ENCODE results near the gene CTRB1.

DNA sequence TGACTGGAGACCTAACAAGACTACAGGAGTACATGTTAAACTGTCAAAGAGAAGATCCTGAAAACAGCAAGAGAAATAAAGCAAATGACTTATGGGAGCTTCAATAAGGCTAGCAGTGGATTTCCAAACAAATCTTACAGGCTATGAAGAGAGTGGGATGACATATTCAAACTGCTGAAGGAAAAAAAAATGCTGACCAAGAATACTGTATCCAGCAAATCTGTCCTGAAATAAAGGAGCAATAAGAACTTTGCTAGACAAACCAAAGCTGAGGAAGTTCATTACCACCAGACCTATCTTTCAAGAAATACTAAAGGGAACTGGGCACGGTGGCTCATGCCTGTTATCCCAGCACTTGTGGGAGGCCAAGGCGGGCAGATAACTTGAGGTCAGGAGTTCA is 41.9 kb upstream of the CTRB1 start:
- TF ChIP-seq, protein P1, sequence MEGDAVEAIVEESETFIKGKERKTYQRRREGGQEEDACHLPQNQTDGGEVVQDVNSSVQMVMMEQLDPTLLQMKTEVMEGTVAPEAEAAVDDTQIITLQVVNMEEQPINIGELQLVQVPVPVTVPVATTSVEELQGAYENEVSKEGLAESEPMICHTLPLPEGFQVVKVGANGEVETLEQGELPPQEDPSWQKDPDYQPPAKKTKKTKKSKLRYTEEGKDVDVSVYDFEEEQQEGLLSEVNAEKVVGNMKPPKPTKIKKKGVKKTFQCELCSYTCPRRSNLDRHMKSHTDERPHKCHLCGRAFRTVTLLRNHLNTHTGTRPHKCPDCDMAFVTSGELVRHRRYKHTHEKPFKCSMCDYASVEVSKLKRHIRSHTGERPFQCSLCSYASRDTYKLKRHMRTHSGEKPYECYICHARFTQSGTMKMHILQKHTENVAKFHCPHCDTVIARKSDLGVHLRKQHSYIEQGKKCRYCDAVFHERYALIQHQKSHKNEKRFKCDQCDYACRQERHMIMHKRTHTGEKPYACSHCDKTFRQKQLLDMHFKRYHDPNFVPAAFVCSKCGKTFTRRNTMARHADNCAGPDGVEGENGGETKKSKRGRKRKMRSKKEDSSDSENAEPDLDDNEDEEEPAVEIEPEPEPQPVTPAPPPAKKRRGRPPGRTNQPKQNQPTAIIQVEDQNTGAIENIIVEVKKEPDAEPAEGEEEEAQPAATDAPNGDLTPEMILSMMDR (IDR thresholded peaks at IDR 0.05; ENCODE audit: low read length), result no peak
- TF ChIP-seq EZH2 (IDR thresholded peaks at IDR 0.05; ENCODE audit: borderline replicate concordance, low read length), result no peak
